NCI-H524 (cell line): Measurements from ENCODE around the gene CERS6.
"Not testable (repeated sequence)": the region's sequence is repeated elsewhere in the genome, so short reads cannot be mapped to it uniquely, and the experiment has no call there.

ENCODE experiments used
- DNase-seq, 2 experiments: peaks; one replicate each; lab custom pipeline; 2025; lab: John Stamatoyannopoulos, UW

CERS6 gene

GRCh38 chr2:168496906-168497305 lies 40.8 kb downstream of the CERS6 start:
- DNase-seq: no peak

- DNase-seq: no peak
Measured at GRCh38 chr2:168499500-168499899, 43.4 kb downstream of the CERS6 start.

GRCh38 chr2:168500516-168500915 lies 44.4 kb downstream of the CERS6 start:
- DNase-seq: no peak

- no peak for DNase-seq
Measured at GRCh38 chr2:168501466-168502065, 45.5 kb downstream of the CERS6 start.

GRCh38 chr2:168502852-168503251 lies 46.8 kb downstream of the CERS6 start:
- not testable (repeated sequence) for DNase-seq

GRCh38 chr2:168503901-168504300 lies 47.8 kb downstream of the CERS6 start:
- no peak for DNase-seq

- DNase-seq: no peak
Measured at GRCh38 chr2:168504323-168504722, 48.3 kb downstream of the CERS6 start.

- DNase-seq: no peak
Measured at GRCh38 chr2:168510125-168510756, 54.2 kb downstream of the CERS6 start.

- no peak for DNase-seq
Measured at GRCh38 chr2:168514692-168515091, 58.6 kb downstream of the CERS6 start.

GRCh38 chr2:168515502-168515901 lies 59.4 kb downstream of the CERS6 start:
- DNase-seq: no peak

GRCh38 chr2:168517816-168518215 lies 61.7 kb downstream of the CERS6 start:
- no peak for DNase-seq

- DNase-seq: peak; percentile 86 to 92
Measured at GRCh38 chr2:168518555-168519066, 62.5 kb downstream of the CERS6 start.

GRCh38 chr2:168519534-168520308 lies 63.6 kb downstream of the CERS6 start:
- DNase-seq: peak in 1 of 2 experiments; percentile 12

GRCh38 chr2:168521053-168521741 lies 65.1 kb downstream of the CERS6 start:
- DNase-seq: peak; percentile 25 to 82

- no peak for DNase-seq
Measured at GRCh38 chr2:168522446-168522845, 66.4 kb downstream of the CERS6 start.

- no peak for DNase-seq
Measured at GRCh38 chr2:168524005-168524404, 67.9 kb downstream of the CERS6 start.

- no peak for DNase-seq
Measured at GRCh38 chr2:168525020-168525419, 68.9 kb downstream of the CERS6 start.

- no peak for DNase-seq
Measured at GRCh38 chr2:168525716-168526446, 69.8 kb downstream of the CERS6 start.

GRCh38 chr2:168526641-168527040 lies 70.6 kb downstream of the CERS6 start:
- no peak for DNase-seq

- no peak for DNase-seq
Measured at GRCh38 chr2:168528016-168528415, 71.9 kb downstream of the CERS6 start.

GRCh38 chr2:168528469-168528868 lies 72.4 kb downstream of the CERS6 start:
- no peak for DNase-seq
